GM19452 (cell line): ENCODE results near the gene OTOS.

Experiments
- ATAC-seq: cut with Tn5 transposase; IDR thresholded peaks from one replicate; pipeline ENCODE4 v1.9.1; 2021; ENCODE audit not compliant: unreplicated experiment

Gene OTOS

GRCh38 chr2:240140511-240140910 is at the start of gene OTOS:
Gene OTOS, minus strand, starts transcription at chr2:240140658. Its CDS starts 332 bp downstream, at chr2:240140326.
- ATAC-seq, result no peak

- ATAC-seq, result no peak
Measured at GRCh38 chr2:240189686-240190085, 49.2 kb upstream of the OTOS start.

- no peak for ATAC-seq
Measured at GRCh38 chr2:240187989-240188590, 47.6 kb upstream of the OTOS start.

DNA sequence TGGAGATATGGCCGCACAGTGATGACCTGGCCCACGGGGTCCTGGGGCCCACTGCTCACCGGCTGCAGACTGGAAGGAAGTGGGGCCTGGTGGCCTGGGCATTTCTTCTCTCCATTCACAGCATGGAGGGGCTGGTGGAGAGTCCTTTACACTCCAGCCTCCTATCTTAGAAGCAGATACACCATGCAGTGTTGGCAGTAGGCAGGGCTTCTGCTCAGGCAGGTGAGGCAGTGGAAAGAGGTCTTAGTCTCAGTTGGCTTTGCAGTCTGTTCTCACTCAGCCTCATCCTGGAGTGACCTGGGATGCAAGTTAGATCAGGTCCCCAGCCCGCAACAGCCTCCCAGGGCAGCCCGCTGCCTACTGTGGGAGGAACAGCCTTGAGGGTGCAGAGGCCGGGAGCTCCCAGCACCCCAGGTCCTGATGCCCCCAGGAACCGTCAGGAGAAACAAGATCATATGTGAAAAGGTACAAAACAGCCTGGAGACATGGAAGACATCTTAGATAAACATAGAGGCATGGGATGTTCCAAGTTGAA is 45.8 kb upstream of the OTOS start:
- ATAC-seq, result no peak

- no peak for ATAC-seq
Measured at GRCh38 chr2:240184656-240185055, 44.2 kb upstream of the OTOS start.

GRCh38 chr2:240183875-240184590 is 43.6 kb upstream of the OTOS start:
- no peak for ATAC-seq

DNA sequence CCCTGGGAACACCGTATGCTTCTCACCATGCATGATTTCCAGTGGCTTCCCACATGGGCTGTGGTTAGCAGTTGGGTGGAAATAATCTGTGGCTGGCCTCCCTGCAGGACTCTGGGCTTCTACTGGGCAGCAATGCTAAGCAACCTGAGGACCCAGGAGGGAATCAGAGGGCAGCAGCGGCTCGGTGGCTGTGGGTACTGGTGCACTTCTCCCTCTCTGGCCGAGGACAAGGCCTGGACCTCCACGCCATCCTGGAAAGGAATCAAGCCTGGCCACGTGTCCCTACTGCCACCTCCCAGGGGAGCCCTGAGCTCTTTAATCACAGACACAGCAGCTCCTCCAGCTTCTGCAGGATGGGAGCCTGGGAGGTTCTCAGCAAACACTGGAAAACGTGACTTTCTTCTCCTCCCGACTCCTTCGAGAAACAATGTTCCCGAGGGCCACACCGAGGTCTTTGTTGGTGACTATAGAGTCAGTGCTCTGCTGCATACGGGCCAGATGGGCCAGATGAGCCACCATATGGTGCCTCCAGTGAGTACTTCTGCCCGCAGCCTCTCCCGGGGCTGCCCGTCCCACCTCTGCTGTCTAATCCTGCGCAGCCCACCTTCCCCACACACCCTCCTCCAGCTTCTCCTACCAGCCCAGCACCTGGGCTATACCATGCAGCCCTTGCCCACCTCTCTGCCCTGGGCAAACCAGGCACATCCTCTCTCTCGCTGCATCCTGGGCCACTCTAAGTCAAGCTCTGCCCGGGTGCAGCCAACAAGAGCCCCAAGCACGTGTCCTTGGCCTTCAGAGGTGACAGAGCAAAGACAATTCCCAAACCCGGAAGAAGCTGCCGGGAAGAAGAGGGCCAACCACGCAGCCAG is 42.8 kb upstream of the OTOS start:
- ATAC-seq, result no peak

GRCh38 chr2:240182476-240182875 is 42.0 kb upstream of the OTOS start:
- no peak for ATAC-seq

- ATAC-seq, result no peak
Measured at GRCh38 chr2:240182001-240182400, 41.5 kb upstream of the OTOS start.

- no peak for ATAC-seq
Measured at GRCh38 chr2:240179941-240180666, 39.6 kb upstream of the OTOS start.

DNA sequence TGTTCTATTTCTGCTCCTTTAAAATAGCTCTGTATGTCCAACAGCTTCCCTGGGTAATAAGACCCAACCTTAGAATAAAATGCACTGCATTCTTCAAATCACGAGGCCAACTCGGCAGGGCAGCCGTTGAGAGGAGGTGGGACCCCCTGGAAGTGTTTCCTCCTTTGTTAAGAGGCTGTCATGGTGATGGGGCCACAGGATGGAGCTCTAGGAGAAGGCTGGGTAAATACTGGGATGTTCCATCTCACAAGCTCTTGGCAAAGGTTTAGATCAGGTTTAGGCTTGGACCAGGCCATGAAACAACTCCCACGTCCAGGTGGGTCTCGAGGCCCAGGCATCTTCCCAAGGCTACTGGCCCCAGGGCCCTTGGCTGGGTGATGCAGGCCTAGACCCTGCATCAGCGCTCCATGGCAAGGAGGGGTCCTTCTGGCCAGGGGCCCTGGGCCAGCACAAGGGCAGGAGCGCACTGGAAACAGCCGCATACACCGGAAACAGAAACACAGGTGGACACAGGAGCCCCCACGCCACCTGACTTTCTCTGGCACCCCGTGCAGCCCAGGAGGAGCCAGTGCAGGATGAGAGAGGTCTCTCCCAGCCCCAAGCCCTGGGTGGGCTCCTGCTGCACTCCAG is 38.8 kb upstream of the OTOS start:
- ATAC-seq, result no peak

- ATAC-seq, result no peak
Measured at GRCh38 chr2:240178564-240178963, 38.1 kb upstream of the OTOS start.

GRCh38 chr2:240174496-240174895 is 34.0 kb upstream of the OTOS start:
- no peak for ATAC-seq

- ATAC-seq, result no peak
Measured at GRCh38 chr2:240172071-240172895, 31.8 kb upstream of the OTOS start.

GRCh38 chr2:240170883-240171282 is 30.4 kb upstream of the OTOS start:
- ATAC-seq, result no peak

DNA sequence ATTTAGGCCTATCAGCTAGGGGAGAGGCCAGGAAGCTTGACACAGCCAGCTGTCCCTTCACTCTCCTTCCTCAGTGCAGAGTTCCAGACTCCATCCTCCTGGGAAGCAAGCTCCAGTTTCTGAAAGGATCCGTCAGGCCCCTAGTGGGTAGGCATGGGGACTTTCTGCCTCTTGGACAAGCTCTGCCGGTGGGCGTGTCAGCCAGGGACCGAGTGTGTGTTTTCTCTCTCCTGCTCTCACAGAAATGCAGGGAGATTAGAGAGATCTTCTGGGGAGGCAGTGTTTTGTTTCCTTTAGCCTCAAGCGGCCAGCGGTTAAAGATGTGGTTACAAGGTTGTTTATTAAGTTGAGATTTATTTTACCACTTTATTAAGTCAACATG is 29.9 kb upstream of the OTOS start:
- ATAC-seq, result no peak

- ATAC-seq, result no peak
Measured at GRCh38 chr2:240169486-240170353, 29.3 kb upstream of the OTOS start.

GRCh38 chr2:240168546-240169361 is 28.3 kb upstream of the OTOS start:
- ATAC-seq, result no peak
